HepG2 (cell line): ENCODE measurements around the gene PPP2R5B. TPM values are rescaled to one million over a fixed set of nuclear protein-coding genes. Genes with fewer than 3 reads are reported as not detected.

ENCODE experiments used
- IRF1 ChIP-seq: sonication (generic); formaldehyde crosslinking; IDR thresholded peaks from 2 replicates; pipeline ENCODE4 v1.4.0; 2020; ENCODE audit warnings: low read depth, mild to moderate bottlenecking, missing genetic modification reagents
- POGK ChIP-seq: sonication (generic); formaldehyde crosslinking; conservative IDR thresholded peaks from 2 replicates; pipeline ENCODE4 v1.8.0; 2022; ENCODE audit warnings: mild to moderate bottlenecking, moderate library complexity, missing genetic modification reagents
- SAP130 ChIP-seq: IDR thresholded peaks from 2 replicates; pipeline ENCODE4 v1.6.1; 2016; ENCODE audit warnings: low read depth
- ZNF18 ChIP-seq: sonication (generic); formaldehyde crosslinking; IDR thresholded peaks from 2 replicates; pipeline ENCODE4 v1.8.0; 2022; ENCODE audit warnings: mild to moderate bottlenecking, missing genetic modification reagents; ENCODE audit not compliant: insufficient replicate concordance
- ZNF407 ChIP-seq: sonication (generic); formaldehyde crosslinking; IDR thresholded peaks from one replicate; pipeline ENCODE4 v1.5.1; 2020; ENCODE audit warnings: mild to moderate bottlenecking, missing genetic modification reagents; ENCODE audit errors: not compliant biosample characterization
- ZNF556 ChIP-seq: sonication (generic); formaldehyde crosslinking; IDR thresholded peaks from 2 replicates; pipeline ENCODE4 v1.4.0; 2020; ENCODE audit warnings: mild to moderate bottlenecking, missing genetic modification reagents, borderline replicate concordance
- ZNF768 ChIP-seq: sonication (generic); formaldehyde crosslinking; IDR thresholded peaks from 2 replicates; pipeline ENCODE4 v1.4.0; 2020; ENCODE audit warnings: missing genetic modification reagents
- ZSCAN9 ChIP-seq: IDR thresholded peaks from 2 replicates; pipeline ENCODE4 v1.6.1; 2016; ENCODE audit warnings: borderline replicate concordance
- polyA plus RNA-seq, 8 experiments: library from polyadenylated mRNA; depleted of rRNA in 3 of 8; stranded (reverse) in 7 of 8; unstranded in 1 of 8; fragments of >200 nt; fragmentation: Illumina TruSeq in 4 of 8; extraction: Trizol in 4 of 8; gene quantifications; 2 replicates each; pipeline versions ENCODE4 v1.2.1 to v1.2.3, GENCODE V29; 2011 to 2016; ENCODE audit warnings: low read depth in 4 of 8, missing spikeins in 1 of 8, mixed read lengths in 1 of 8; ENCODE audit not compliant: insufficient read depth in 1 of 8
- total RNA-seq, 5 experiments: library from RNA; depleted of rRNA; stranded (reverse); fragments of >200 nt; fragmentation: Illumina TruSeq; extraction: Trizol; gene quantifications; 2 replicates each; pipeline ENCODE4 v1.2.3, GENCODE V29; 2016; ENCODE audit warnings: low read depth in 1 of 5
- TF ChIP-seq, protein P1 (sequence below): sonication (generic); formaldehyde crosslinking; IDR thresholded peaks from 2 replicates; pipeline ENCODE4 v1.5.1; 2020; ENCODE audit warnings: mild to moderate bottlenecking, missing genetic modification reagents, borderline replicate concordance
- TF ChIP-seq, protein P2 (sequence below): IDR thresholded peaks from 2 replicates; pipeline ENCODE4 v1.6.1; 2016; ENCODE audit warnings: mild to moderate bottlenecking, missing biosample characterization, missing genetic modification reagents

Gene PPP2R5B
- total and polyA plus RNA-seq, 2 of the 13 experiments (the other 11 are each of a cell fraction or from before 2014, with no cell fraction given), result 2.3 to 8.3 TPM

DNA sequence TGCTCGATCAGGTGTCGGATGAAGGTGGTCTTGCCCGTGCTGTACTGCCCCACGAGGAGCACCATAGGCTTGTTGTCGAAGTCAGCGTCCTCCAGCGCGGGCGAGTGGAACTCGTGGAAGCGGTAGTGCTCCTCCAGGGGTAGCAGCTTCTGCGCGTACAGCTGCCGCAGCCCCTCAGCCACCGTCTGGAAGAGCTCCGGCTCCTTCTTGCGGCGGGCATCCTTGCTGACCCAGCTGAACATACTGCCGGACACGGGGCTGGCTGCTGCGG lies 46.3 kb upstream of the PPP2R5B start (continued):
- TF ChIP-seq ZNF18 (peak; percentile 53), ZNF407 (peak; percentile 28), SAP130 (CRISPR knock-in tag) (no peak), POGK (CRISPR knock-in tag) (no peak), ZNF768 (CRISPR knock-in tag) (no peak), ZNF556 (CRISPR knock-in tag) (peak; percentile 67; the same call in 1 of the 2 replicates), ZSCAN9 (CRISPR knock-in tag) (no peak), IRF1 (CRISPR knock-in tag) (peak; percentile 77; the same call in 1 of the 2 replicates)
- TF ChIP-seq, protein P1, sequence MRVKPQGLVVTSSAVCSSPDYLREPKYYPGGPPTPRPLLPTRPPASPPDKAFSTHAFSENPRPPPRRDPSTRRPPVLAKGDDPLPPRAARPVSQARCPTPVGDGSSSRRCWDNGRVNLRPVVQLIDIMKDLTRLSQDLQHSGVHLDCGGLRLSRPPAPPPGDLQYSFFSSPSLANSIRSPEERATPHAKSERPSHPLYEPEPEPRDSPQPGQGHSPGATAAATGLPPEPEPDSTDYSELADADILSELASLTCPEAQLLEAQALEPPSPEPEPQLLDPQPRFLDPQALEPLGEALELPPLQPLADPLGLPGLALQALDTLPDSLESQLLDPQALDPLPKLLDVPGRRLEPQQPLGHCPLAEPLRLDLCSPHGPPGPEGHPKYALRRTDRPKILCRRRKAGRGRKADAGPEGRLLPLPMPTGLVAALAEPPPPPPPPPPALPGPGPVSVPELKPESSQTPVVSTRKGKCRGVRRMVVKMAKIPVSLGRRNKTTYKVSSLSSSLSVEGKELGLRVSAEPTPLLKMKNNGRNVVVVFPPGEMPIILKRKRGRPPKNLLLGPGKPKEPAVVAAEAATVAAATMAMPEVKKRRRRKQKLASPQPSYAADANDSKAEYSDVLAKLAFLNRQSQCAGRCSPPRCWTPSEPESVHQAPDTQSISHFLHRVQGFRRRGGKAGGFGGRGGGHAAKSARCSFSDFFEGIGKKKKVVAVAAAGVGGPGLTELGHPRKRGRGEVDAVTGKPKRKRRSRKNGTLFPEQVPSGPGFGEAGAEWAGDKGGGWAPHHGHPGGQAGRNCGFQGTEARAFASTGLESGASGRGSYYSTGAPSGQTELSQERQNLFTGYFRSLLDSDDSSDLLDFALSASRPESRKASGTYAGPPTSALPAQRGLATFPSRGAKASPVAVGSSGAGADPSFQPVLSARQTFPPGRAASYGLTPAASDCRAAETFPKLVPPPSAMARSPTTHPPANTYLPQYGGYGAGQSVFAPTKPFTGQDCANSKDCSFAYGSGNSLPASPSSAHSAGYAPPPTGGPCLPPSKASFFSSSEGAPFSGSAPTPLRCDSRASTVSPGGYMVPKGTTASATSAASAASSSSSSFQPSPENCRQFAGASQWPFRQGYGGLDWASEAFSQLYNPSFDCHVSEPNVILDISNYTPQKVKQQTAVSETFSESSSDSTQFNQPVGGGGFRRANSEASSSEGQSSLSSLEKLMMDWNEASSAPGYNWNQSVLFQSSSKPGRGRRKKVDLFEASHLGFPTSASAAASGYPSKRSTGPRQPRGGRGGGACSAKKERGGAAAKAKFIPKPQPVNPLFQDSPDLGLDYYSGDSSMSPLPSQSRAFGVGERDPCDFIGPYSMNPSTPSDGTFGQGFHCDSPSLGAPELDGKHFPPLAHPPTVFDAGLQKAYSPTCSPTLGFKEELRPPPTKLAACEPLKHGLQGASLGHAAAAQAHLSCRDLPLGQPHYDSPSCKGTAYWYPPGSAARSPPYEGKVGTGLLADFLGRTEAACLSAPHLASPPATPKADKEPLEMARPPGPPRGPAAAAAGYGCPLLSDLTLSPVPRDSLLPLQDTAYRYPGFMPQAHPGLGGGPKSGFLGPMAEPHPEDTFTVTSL, result no peak
- TF ChIP-seq, protein P2, sequence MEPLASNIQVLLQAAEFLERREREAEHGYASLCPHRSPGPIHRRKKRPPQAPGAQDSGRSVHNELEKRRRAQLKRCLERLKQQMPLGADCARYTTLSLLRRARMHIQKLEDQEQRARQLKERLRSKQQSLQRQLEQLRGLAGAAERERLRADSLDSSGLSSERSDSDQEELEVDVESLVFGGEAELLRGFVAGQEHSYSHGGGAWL, result no peak
